K562 (cell line): ENCODE measurements around the gene MAP4K5. TPM values are rescaled to one million over a fixed set of nuclear protein-coding genes. Genes with fewer than 3 reads are reported as not detected.

ENCODE experiments used
- ATAC-seq: fragments of 200-7000 bp; cut with Tn5 transposase; 3 replicates; pipeline ENCODE4 v1.9.1; 2020; ENCODE audit warnings: moderate library complexity
- BruUV-seq: library from RNA; stranded (reverse); fragments of 400-500 nt; replicated peaks from 2 replicates; lab custom pipeline; 2021; lab: Mats Ljungman, UMichigan
- CTCF ChIA-PET: fragments of 300-600 bp; formaldehyde crosslinking; extraction: SDS; loops from one replicate; lab custom pipeline; 2021; ENCODE audit warnings: low intra/inter-chr PET ratio; lab: Yijun Ruan, JAX
- POLR2A ChIA-PET: fragments of 300-600, 350-650 bp; sonication (Branson Sonifier 250); formaldehyde crosslinking; extraction: SDS; loops from one replicate; lab custom pipeline; 2021; ENCODE audit warnings: antibody characterized with exemption, inconsistent platforms; lab: Yijun Ruan, JAX
- DNase-seq, 4 experiments: peaks; one replicate each; pipeline versions ENCODE4 v3.0.0 to v3.0.0-alpha.2; 2011 to 2018; ENCODE audit warnings: low spot score in 3 of 4, mixed read lengths in 3 of 4; ENCODE audit errors: extremely low read depth in 1 of 4
- FAIRE-seq: peaks from 2 replicates; lab custom pipeline; 2011; peaks lifted over from hg19 to GRCh38; lab: Jason Lieb, UNC
- H2AFZ ChIP-seq: 2 replicates; pipeline ENCODE4 v1.6.0; 2011; ENCODE audit warnings: low read depth, low read length, control low read depth, inconsistent platforms
- H3K27ac ChIP-seq: fragments of 200-600 bp; 3 replicates; pipeline ENCODE4 v1.8.0; 2011; ENCODE audit warnings: low read depth, mild to moderate bottlenecking, control low read depth, inconsistent platforms, low read length, moderate library complexity, mixed read lengths; ENCODE audit errors: extremely low read depth
- H3K27me3 ChIP-seq, 2 experiments: fragments of 300-600 bp in 1 of 2; 2 replicates in 1 of 2; 3 replicates in 1 of 2; pipeline versions ENCODE4 v1.6.0 to v1.8.0; 2011; ENCODE audit warnings: inconsistent platforms in 2 of 2, low read length in 2 of 2, mild to moderate bottlenecking in 1 of 2, mixed read lengths in 1 of 2, moderate library complexity in 1 of 2; ENCODE audit not compliant: control insufficient read depth in 2 of 2, insufficient read depth in 2 of 2
- H3K36me3 ChIP-seq: fragments of 300-600 bp; 3 replicates; pipeline ENCODE4 v1.8.0; 2011; ENCODE audit warnings: mild to moderate bottlenecking, low read length, inconsistent platforms; ENCODE audit not compliant: control insufficient read depth, insufficient read depth
- H3K4me1 ChIP-seq, 2 experiments: fragments of 200-600 bp in 1 of 2; replicated peaks in 1 of 2; 2 replicates in 1 of 2; 3 replicates in 1 of 2; pipeline versions ENCODE4 v1.5.1 to v1.8.0; 2011; ENCODE audit warnings: inconsistent platforms in 2 of 2, low read length in 2 of 2, mild to moderate bottlenecking in 1 of 2, mixed read lengths in 1 of 2, moderate library complexity in 1 of 2; ENCODE audit not compliant: control insufficient read depth in 2 of 2, insufficient read depth in 2 of 2
- H3K4me2 ChIP-seq: 2 replicates; pipeline ENCODE4 v1.6.1; 2011; ENCODE audit warnings: low read length, control low read depth, inconsistent platforms, mixed read lengths; ENCODE audit not compliant: insufficient read depth
- H3K4me3 ChIP-seq: fragments of 200-600 bp; sonication (generic), shearing (Covaris generic); 2 replicates; pipeline ENCODE4 v1.5.1; 2016; ENCODE audit warnings: control low read depth, inconsistent platforms
- H3K79me2 ChIP-seq: fragments of 200-600 bp; 3 replicates; pipeline ENCODE4 v1.8.0; 2011; ENCODE audit warnings: low read length, inconsistent platforms; ENCODE audit not compliant: control insufficient read depth, insufficient read depth
- H3K9ac ChIP-seq, 2 experiments: 2 replicates each; pipeline versions ENCODE4 v1.6.0 to v1.6.1; 2011; ENCODE audit warnings: low read depth in 2 of 2, low read length in 2 of 2, control low read depth in 1 of 2, inconsistent platforms in 1 of 2, mild to moderate bottlenecking in 1 of 2, mixed read lengths in 1 of 2; ENCODE audit not compliant: insufficient read depth in 1 of 2
- H3K9me1 ChIP-seq: one replicate; pipeline ENCODE4 v1.6.0; 2011; ENCODE audit warnings: inconsistent platforms, mild to moderate bottlenecking, low read length, moderate library complexity; ENCODE audit not compliant: control insufficient read depth, insufficient read depth
- H3K9me3 ChIP-seq: replicated peaks from 2 replicates; pipeline ENCODE4 v1.5.1; 2011; ENCODE audit warnings: low read depth, low read length, inconsistent platforms; ENCODE audit not compliant: control insufficient read depth, insufficient read depth
- H4K20me1 ChIP-seq: replicated peaks from 2 replicates; pipeline ENCODE4 v1.6.1; 2011; ENCODE audit warnings: low read length, inconsistent platforms, mixed read lengths; ENCODE audit not compliant: control insufficient read depth, insufficient read depth
- BMI1 ChIP-seq: fragments of 150-350 bp; IDR thresholded peaks from 2 replicates; pipeline ENCODE4 v1.6.1; 2014; ENCODE audit warnings: low read length
- C11orf30 ChIP-seq: fragments of 450-650 bp; IDR thresholded peaks from 2 replicates; pipeline ENCODE4 v1.6.1; 2016; ENCODE audit warnings: low read depth, mild to moderate bottlenecking
- ELF1 ChIP-seq: fragments of 200-800 bp; sonication (Bioruptor generic); IDR thresholded peaks from 2 replicates; pipeline ENCODE4 v1.6.1; 2016; ENCODE audit warnings: missing genetic modification characterization, missing compliant biosample characterization
- FOSL1 ChIP-seq: fragments of 200-800 bp; sonication (Bioruptor generic); conservative IDR thresholded peaks from 2 replicates; pipeline ENCODE4 v1.6.1; 2016; ENCODE audit warnings: missing genetic modification characterization, missing compliant biosample characterization
- KLF16 ChIP-seq: IDR thresholded peaks from 2 replicates; pipeline ENCODE4 v1.6.1; 2016; ENCODE audit warnings: antibody characterized with exemption
- MBD1 ChIP-seq: fragments of 250-450 bp; sonication (Bioruptor Pico); IDR thresholded peaks from 2 replicates; pipeline ENCODE4 v1.8.0; 2022; ENCODE audit warnings: inconsistent platforms
- RB1 ChIP-seq: fragments of 450-650 bp; IDR thresholded peaks from 2 replicates; pipeline ENCODE4 v1.6.1; 2017; ENCODE audit warnings: low read depth, mild to moderate bottlenecking
- SIN3A ChIP-seq, 2 experiments: fragments of 150-350 bp in 1 of 2; IDR thresholded peaks; 2 replicates each; pipeline ENCODE4 v1.6.1; 2011 to 2016; ENCODE audit warnings: borderline replicate concordance in 2 of 2, low read depth in 2 of 2, low read length in 2 of 2, mild to moderate bottlenecking in 2 of 2, moderate library complexity in 2 of 2; ENCODE audit not compliant: control insufficient read depth in 1 of 2
- SMAD3 ChIP-seq: fragments of 450-650 bp; formaldehyde crosslinking; conservative IDR thresholded peaks from 2 replicates; pipeline ENCODE4 v1.4.0; 2020; ENCODE audit warnings: mild to moderate bottlenecking
- SMARCB1 ChIP-seq: IDR thresholded peaks from 2 replicates; pipeline ENCODE4 v1.6.1; 2011; ENCODE audit warnings: improper control_type of control experiment, low read depth; ENCODE audit not compliant: insufficient read length
- WGBS: fragments of 100-300 bp; shearing (Covaris generic); methylation state at CpG from one replicate; pipeline ENCODE4 v1.1.6; 2016; ENCODE audit warnings: low coverage, mixed read lengths; ENCODE audit not compliant: insufficient coverage; ENCODE audit errors: missing lambda C conversion rate; 5-methylcytosine and 5-hydroxymethylcytosine counted together
- in situ Hi-C: fragments of 300-500 bp; cut with MboI; formaldehyde crosslinking; loops from 4 replicates; pipeline ENCODE4 v1.15.0; 2018; ENCODE audit warnings: inconsistent platforms, mixed read lengths
- intact Hi-C: fragments of 100-400 bp; cut with micrococcal nuclease; formaldehyde crosslinking; loops from 2 replicates; pipeline ENCODE4 v1.14.2; 2022
- polyA plus RNA-seq, 8 experiments: library from polyadenylated mRNA; depleted of rRNA in 4 of 8; stranded (reverse) in 5 of 8; unstranded in 3 of 8; fragments of >200 nt; fragmentation: Nextera tagmentation in 2 of 8; fragmentation: Illumina TruSeq in 1 of 8; extraction: Ambion mirVana in 2 of 8; extraction: Trizol in 1 of 8; gene quantifications; 2 replicates each; pipeline versions ENCODE4 v1.2.1 to v1.2.3, GENCODE V29; 2011 to 2014; ENCODE audit warnings: inconsistent platforms in 1 of 8, missing spikeins in 1 of 8
- total RNA-seq, 7 experiments: library from RNA; depleted of rRNA in 6 of 7; stranded (reverse); fragments of >200 nt in 6 of 7; fragmentation: Illumina TruSeq in 2 of 7; extraction: Trizol in 2 of 7; gene quantifications; 2 replicates each; pipeline versions ENCODE4 v1.2.1 to v1.2.3, GENCODE V29; 2011 to 2021; ENCODE audit warnings: low replicate concordance in 1 of 7
- TF ChIP-seq, protein P1 (sequence below): fragments of 250-450 bp; sonication (Bioruptor Pico); IDR thresholded peaks from 2 replicates; pipeline ENCODE4 v1.4.0; 2020; ENCODE audit warnings: borderline replicate concordance

Gene MAP4K5
- total and polyA plus RNA-seq, 9 of the 15 experiments (the other 6 are each of a cell fraction or from before 2014, with no cell fraction given): 5.9 to 29.4 (median 18.0) TPM

- POLR2A ChIA-PET: interaction anchor here (0.9 kb wide), 1 partner anchor 9 kb away, joined by 3 read pairs; no protein-coding TSS in a partner anchor
- FAIRE-seq: no peak
Observed at GRCh38 chr14:50373959-50374358, 158.4 kb downstream of the MAP4K5 start.

More at GRCh38 chr14:50373959-50374358, 158.4 kb downstream of the MAP4K5 start:
- CTCF ChIA-PET: no interaction called here
- no peak overlapping the region for H3K4me2 ChIP-seq
- no TSS peak for BruUV-seq
- H3K27me3 ChIP-seq: no peaks in the 10 kb centered on the region
- H4K20me1 ChIP-seq: no peaks in the 10 kb centered on the region
- no peaks in the 10 kb centered on the region for H3K9me3 ChIP-seq
- H3K9ac ChIP-seq: no peak overlapping the region
- 0 out of 5 replicates have a peak, but pooled peaks cover 0 to 4% of the 10 kb centered on the region in 2 experiments for H3K4me1 ChIP-seq
- no peaks in the 10 kb centered on the region for H3K9me1 ChIP-seq
- ATAC-seq (no peak), DNase-seq (no peak)
- 74% methylated on average over 3 of the region's 3 CpGs for WGBS
- intact Hi-C loops: no loop called here
- no peak overlapping the region for H3K27ac ChIP-seq
- H3K36me3 ChIP-seq: no peaks in the 10 kb centered on the region
- H3K79me2 ChIP-seq: no peaks in the 10 kb centered on the region
- H3K4me3 ChIP-seq: no peak overlapping the region
- no peak for TF ChIP-seq SMARCB1
- TF ChIP-seq BMI1: no peak
- TF ChIP-seq KLF16: no peak
- no peak for TF ChIP-seq MBD1
- TF ChIP-seq SMAD3 (CRISPR knock-in tag): no peak
- no peak for TF ChIP-seq SIN3A (IDR thresholded peaks at IDR 0.05; ENCODE audit: borderline replicate concordance in 2 of 2, control insufficient read depth in 1 of 2, low read depth in 2 of 2, low read length in 2 of 2)
- TF ChIP-seq, protein P1, sequence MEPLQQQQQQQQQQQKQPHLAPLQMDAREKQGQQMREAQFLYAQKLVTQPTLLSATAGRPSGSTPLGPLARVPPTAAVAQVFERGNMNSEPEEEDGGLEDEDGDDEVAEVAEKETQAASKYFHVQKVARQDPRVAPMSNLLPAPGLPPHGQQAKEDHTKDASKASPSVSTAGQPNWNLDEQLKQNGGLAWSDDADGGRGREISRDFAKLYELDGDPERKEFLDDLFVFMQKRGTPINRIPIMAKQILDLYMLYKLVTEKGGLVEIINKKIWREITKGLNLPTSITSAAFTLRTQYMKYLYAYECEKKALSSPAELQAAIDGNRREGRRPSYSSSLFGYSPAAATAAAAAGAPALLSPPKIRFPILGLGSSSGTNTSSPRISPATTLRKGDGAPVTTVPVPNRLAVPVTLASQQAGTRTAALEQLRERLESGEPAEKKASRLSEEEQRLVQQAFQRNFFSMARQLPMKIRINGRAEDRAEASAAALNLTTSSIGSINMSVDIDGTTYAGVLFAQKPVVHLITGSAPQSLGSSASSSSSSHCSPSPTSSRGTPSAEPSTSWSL: no peak
- TF ChIP-seq C11orf30: no peak
- no peak for TF ChIP-seq FOSL1 (tag)
- no peak for TF ChIP-seq RB1
- TF ChIP-seq ELF1 (tag): no peak
- in situ Hi-C loops: no loop called here
- H2AFZ ChIP-seq: no peak overlapping the region
